Suprapubic skin (tissue), 4 donors: ENCODE data around the gene ZC3H4. TPM values are rescaled to one million over a fixed set of nuclear protein-coding genes. Genes with fewer than 3 reads are reported as not detected.
A peak's percentile ranks its signal among the peaks of the same experiment; 100 is the strongest.
"Not testable (repeated sequence)": the region's sequence is repeated elsewhere in the genome, so short reads cannot be mapped to it uniquely, and the experiment has no call there.

Source experiments
- DNase-seq, 2 donors: peaks; one replicate each; pipeline ENCODE4 v3.0.0-alpha.2; 2019; ENCODE audit warnings: low spot score in 2 of 2
- H3K27ac ChIP-seq: fragments of 200-600 bp; sonication (generic); one replicate; pipeline ENCODE4 v1.5.1; 2019
- H3K27me3 ChIP-seq: fragments of 200-600 bp; sonication (generic); one replicate; pipeline ENCODE4 v1.5.1; 2019
- H3K36me3 ChIP-seq: fragments of 200-600 bp; sonication (generic); one replicate; pipeline ENCODE4 v1.5.1; 2019
- H3K4me1 ChIP-seq: fragments of 200-600 bp; sonication (generic); one replicate; pipeline ENCODE4 v1.5.1; 2019
- H3K4me3 ChIP-seq: fragments of 200-600 bp; sonication (generic); one replicate; pipeline ENCODE4 v1.5.1; 2019; ENCODE audit warnings: mild to moderate bottlenecking
- H3K9me3 ChIP-seq: fragments of 200-600 bp; sonication (generic); one replicate; pipeline ENCODE4 v1.5.1; 2019
- CTCF ChIP-seq, 2 donors: fragments of 200-600 bp in 1 of 2; fragments of 450-650 bp in 1 of 2; sonication (generic) in 1 of 2; IDR thresholded peaks; one replicate each; pipeline ENCODE4 v1.5.1; 2016 to 2019; ENCODE audit warnings: antibody characterized with exemption in 2 of 2, mild to moderate bottlenecking in 1 of 2, moderate library complexity in 1 of 2
- EP300 ChIP-seq: sonication (generic); formaldehyde crosslinking; IDR thresholded peaks from one replicate; pipeline ENCODE4 v1.6.1; 2017; ENCODE audit warnings: antibody characterized with exemption
- POLR2A ChIP-seq, 2 donors: fragments of 450-650 bp; IDR thresholded peaks; one replicate each; pipeline ENCODE4 v1.6.1; 2017; ENCODE audit warnings: antibody characterized with exemption in 2 of 2, mild to moderate bottlenecking in 2 of 2, moderate library complexity in 2 of 2
- POLR2AphosphoS5 ChIP-seq, 3 donors: sonication (generic); formaldehyde crosslinking; IDR thresholded peaks; one replicate each; pipeline ENCODE4 v1.6.1; 2017; ENCODE audit warnings: antibody characterized with exemption in 3 of 3
- WGBS: methylation state at CpG from one replicate; pipeline ENCODE4 v1.1.5; 2018; 5-methylcytosine and 5-hydroxymethylcytosine counted together
- total RNA-seq, 4 donors: library from RNA; depleted of rRNA; stranded (reverse); fragments of >200 nt; gene quantifications; one replicate each; pipeline ENCODE4 v1.1.0, GENCODE V29; 2016

ZC3H4 gene
- total RNA-seq, 4 donors from 2014 or later, result 24.2 to 42.8 (median 31.7) TPM

- no peaks in the 10 kb centered on the region for H3K9me3 ChIP-seq
- H3K27ac ChIP-seq, result no peak overlapping the region
- H3K27me3 ChIP-seq, result no peaks in the 10 kb centered on the region
- no peaks in the 10 kb centered on the region for H3K36me3 ChIP-seq
- H3K4me3 ChIP-seq, result no peak overlapping the region
- WGBS, result 56% methylated on average over 5 of the region's 5 CpGs
- DNase-seq, result no peak
- TF ChIP-seq CTCF (IDR thresholded peaks at IDR 0.05) (no peak), POLR2A (IDR thresholded peaks at IDR 0.05) (no peak), EP300 (no peak), POLR2AphosphoS5 (IDR thresholded peaks at IDR 0.05) (no peak)
- no peaks in the 10 kb centered on the region for H3K4me1 ChIP-seq
Observed at GRCh38 chr19:47056411-47056810, 57.2 kb downstream of the ZC3H4 start.

- H3K36me3 ChIP-seq, H3K27me3 ChIP-seq, H3K27ac ChIP-seq, H3K9me3 ChIP-seq, H3K4me3 ChIP-seq, DNase-seq: not testable (repeated sequence)
- WGBS, result 84% methylated on average over 3 of the region's 3 CpGs
- peaks cover 17% of the 10 kb centered on the region for H3K4me1 ChIP-seq
Observed at GRCh38 chr19:47050562-47050961, 63.0 kb downstream of the ZC3H4 start.

- H3K27me3 ChIP-seq, result no peaks in the 10 kb centered on the region
- no peak for DNase-seq
- H3K9me3 ChIP-seq, result no peaks in the 10 kb centered on the region
- H3K36me3 ChIP-seq, result peaks cover 8% of the 10 kb centered on the region
- H3K4me1 ChIP-seq, result peaks cover 17% of the 10 kb centered on the region
- H3K27ac ChIP-seq, result no peak overlapping the region
- WGBS, result 40% methylated on average over 9 of the region's 9 CpGs
- H3K4me3 ChIP-seq, result peak overlapping the region; percentile 100
- TF ChIP-seq POLR2A (IDR thresholded peaks at IDR 0.05), result no peak
Observed at GRCh38 chr19:47049307-47049700, 64.3 kb downstream of the ZC3H4 start.

- DNase-seq, result peak; percentile 89 to 92
- Histone ChIP-seq H3K36me3 (peaks cover 8% of the 10 kb centered on the region), H3K27ac (peak overlapping the region; percentile 81), H3K9me3 (no peaks in the 10 kb centered on the region), H3K27me3 (no peaks in the 10 kb centered on the region), H3K4me1 (peaks cover 17% of the 10 kb centered on the region), H3K4me3 (peak overlapping the region; percentile 100)
- TF ChIP-seq POLR2AphosphoS5 (IDR thresholded peaks at IDR 0.05), result no peak
- TF ChIP-seq EP300, result no peak
- no peak for TF ChIP-seq CTCF (IDR thresholded peaks at IDR 0.05)
- TF ChIP-seq POLR2A (IDR thresholded peaks at IDR 0.05), result no peak
- WGBS, result 5% methylated on average over 29 of the region's 42 CpGs
Observed at GRCh38 chr19:47047763-47048405, 65.7 kb downstream of the ZC3H4 start.

GRCh38 chr19:47047272-47047762, 66.3 kb downstream of the ZC3H4 start:
- DNase-seq, result no peak
- H3K27ac ChIP-seq, result no peak overlapping the region
- TF ChIP-seq EP300, result no peak
- no peak for TF ChIP-seq POLR2A (IDR thresholded peaks at IDR 0.05)
- no peak for TF ChIP-seq POLR2AphosphoS5 (IDR thresholded peaks at IDR 0.05)
- no peak for TF ChIP-seq CTCF (IDR thresholded peaks at IDR 0.05)
- WGBS, result 81% methylated on average over 13 of the region's 13 CpGs
- H3K4me3 ChIP-seq, result peak overlapping the region; percentile 100
- peaks cover 17% of the 10 kb centered on the region for H3K4me1 ChIP-seq
- no peaks in the 10 kb centered on the region for H3K27me3 ChIP-seq
- peaks cover 8% of the 10 kb centered on the region for H3K36me3 ChIP-seq
- no peaks in the 10 kb centered on the region for H3K9me3 ChIP-seq

GRCh38 chr19:47045867-47046470, 67.6 kb downstream of the ZC3H4 start:
- no peak overlapping the region for H3K4me3 ChIP-seq
- H3K4me1 ChIP-seq, result peaks cover 17% of the 10 kb centered on the region
- H3K9me3 ChIP-seq, result no peaks in the 10 kb centered on the region
- WGBS, result 94% methylated on average over 24 of the region's 45 CpGs
- TF ChIP-seq EP300 (no peak), POLR2A (IDR thresholded peaks at IDR 0.05) (no peak), POLR2AphosphoS5 (IDR thresholded peaks at IDR 0.05) (no peak), CTCF (IDR thresholded peaks at IDR 0.05) (no peak)
- H3K27me3 ChIP-seq, result no peaks in the 10 kb centered on the region
- H3K27ac ChIP-seq, result no peak overlapping the region
- H3K36me3 ChIP-seq, result peaks cover 8% of the 10 kb centered on the region
- no peak for DNase-seq
